22Rv1 (cell line): ENCODE results near the gene SMAD9.

ENCODE experiments used
- H3K27ac ChIP-seq: fragments of 450-650 bp; 2 replicates; pipeline ENCODE4 v1.5.1; 2017
- ZFX ChIP-seq: fragments of 450-650 bp; IDR thresholded peaks from 2 replicates; pipeline ENCODE4 v1.6.1; 2017; ENCODE audit warnings: antibody characterized with exemption, borderline replicate concordance
- TF ChIP-seq, protein P1 (sequence below): fragments of 450-650 bp; IDR thresholded peaks from 2 replicates; pipeline ENCODE4 v1.5.1; 2017; ENCODE audit warnings: mild to moderate bottlenecking

The SMAD9 gene

DNA sequence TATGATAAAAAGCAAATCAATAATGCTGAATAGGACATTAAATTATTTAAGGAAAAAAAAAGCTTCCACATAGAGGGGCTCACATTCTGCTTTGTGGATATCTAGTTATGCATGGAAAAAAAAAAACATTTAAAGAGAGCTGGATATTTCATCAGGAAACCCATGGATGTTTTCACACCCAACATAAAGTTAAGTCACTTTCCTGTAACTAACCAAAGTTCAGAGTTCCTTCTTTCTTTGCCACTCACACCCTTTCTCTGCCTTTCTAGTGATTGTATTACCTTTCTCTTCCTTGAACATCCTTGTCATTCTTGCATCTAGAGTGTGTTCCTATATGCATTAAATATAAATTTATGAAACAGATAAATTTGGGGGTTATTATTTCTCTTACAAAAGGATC is 53.8 kb downstream of the SMAD9 start:
- no peak overlapping the region for H3K27ac ChIP-seq
- TF ChIP-seq, protein P1, sequence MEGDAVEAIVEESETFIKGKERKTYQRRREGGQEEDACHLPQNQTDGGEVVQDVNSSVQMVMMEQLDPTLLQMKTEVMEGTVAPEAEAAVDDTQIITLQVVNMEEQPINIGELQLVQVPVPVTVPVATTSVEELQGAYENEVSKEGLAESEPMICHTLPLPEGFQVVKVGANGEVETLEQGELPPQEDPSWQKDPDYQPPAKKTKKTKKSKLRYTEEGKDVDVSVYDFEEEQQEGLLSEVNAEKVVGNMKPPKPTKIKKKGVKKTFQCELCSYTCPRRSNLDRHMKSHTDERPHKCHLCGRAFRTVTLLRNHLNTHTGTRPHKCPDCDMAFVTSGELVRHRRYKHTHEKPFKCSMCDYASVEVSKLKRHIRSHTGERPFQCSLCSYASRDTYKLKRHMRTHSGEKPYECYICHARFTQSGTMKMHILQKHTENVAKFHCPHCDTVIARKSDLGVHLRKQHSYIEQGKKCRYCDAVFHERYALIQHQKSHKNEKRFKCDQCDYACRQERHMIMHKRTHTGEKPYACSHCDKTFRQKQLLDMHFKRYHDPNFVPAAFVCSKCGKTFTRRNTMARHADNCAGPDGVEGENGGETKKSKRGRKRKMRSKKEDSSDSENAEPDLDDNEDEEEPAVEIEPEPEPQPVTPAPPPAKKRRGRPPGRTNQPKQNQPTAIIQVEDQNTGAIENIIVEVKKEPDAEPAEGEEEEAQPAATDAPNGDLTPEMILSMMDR: no peak
- no peak for TF ChIP-seq ZFX

DNA sequence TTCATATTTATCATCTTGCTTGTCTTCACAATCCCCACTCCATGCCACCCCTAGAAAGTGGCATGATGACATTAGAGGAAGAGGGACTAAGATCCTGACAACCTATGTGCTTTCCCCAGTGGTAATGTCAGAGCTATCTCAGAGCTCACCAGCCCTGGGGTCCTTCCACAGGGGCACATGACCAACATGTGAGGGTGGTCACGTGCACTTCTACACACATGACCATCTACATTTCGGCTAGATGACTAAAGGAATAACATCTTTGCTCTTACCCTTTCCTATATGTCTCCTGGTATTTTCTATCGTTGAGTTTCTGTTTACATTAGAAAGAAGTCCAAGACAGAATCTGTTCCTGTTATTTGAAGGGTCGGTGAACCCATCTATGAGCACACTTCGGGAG is 54.8 kb downstream of the SMAD9 start:
- no peak for TF ChIP-seq ZFX
- H3K27ac ChIP-seq: no peak overlapping the region

DNA sequence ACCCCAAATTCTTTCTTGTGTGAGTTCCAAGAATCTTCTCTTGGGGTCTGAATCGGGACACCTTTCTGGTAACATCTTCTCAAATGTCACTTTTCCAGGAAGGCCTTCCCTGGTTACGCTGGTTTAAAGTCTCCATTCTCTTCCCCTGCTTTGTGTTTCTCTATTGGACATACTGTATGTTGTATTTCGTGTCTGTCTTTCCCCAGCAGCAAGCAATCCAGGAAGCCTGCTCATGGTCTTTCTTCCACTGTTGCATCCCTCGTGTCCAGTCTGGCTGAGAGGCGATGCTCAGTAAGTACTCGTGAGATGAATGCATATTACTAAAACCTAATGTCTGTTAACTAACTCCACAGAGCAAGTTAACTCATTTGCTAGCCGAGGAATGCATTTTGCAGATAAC is 57.3 kb downstream of the SMAD9 start:
- no peak overlapping the region for H3K27ac ChIP-seq
- no peak for TF ChIP-seq ZFX

DNA sequence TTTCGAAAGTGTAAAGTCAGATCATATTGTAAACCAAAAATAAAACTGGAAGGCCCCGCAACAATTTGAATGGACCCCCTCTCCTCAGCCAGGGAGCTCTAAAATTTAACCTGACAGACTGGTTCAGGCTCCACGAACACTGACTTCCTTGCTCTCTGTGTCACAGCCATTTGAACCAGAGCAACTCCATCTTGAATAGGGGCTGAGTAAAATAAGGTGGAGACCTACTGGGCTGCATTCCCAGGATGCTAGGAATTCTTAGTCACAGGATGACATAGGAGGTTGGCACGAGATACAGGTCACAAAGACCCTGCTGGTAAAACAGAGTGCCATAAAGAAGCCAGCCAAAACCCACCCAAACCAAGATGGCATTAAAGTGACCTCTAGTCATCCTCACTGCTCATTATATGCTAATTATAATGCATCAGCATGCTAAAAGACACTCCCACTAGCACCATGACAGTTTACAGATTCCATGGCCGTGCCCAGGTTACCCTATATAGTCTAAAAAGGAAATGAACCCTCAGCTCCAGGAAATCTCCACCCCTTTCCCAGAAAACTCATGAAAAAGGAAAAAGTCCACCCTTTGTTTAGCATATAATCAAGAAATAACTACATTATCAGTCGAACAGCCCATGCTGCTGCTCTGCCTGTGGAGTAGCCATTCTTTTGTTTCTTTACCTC is 57.9 kb downstream of the SMAD9 start:
- H3K27ac ChIP-seq: no peak overlapping the region
- no peak for TF ChIP-seq ZFX
- TF ChIP-seq, protein P1: no peak

DNA sequence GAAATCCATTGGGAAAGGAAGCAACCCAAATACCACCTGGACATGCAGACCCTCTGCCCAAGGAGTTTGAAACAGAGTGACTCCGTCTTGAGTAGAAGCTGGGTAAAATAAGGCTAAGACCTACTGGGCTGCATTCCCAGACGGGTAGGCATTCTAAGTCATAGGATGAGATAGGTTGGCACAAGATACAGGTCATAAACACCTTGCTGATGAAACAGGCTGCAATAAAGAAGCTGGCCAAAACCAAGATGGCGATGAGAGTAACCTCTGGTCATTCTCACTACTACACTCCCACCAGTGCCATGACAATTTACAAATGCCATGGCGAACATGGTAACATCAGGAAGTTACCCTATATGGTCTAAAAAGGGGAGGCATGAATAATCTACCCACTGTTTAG is 60.8 kb downstream of the SMAD9 start:
- TF ChIP-seq, protein P1: no peak
- no peak for TF ChIP-seq ZFX
- H3K27ac ChIP-seq: peak overlapping the region; percentile 37

DNA sequence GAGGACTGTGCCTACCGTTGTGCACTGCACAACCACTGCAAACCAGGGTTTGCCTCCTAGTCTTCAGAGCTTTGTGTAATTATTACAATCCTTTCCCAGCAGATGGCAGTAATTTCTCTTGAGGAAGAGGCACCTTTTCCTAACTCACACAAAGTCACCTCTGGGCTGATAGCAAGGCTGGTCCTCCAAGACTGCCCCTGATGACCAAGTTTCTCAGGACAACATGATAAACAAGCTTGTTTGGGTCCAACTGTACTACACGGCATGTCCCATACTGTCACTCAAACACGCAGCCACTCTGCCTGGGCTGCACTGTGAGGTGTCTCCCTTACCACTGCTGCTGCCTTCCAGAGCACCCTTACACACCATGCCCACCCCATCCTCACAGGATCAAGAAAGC is 61.7 kb downstream of the SMAD9 start:
- peak overlapping the region; percentile 37 for H3K27ac ChIP-seq
- TF ChIP-seq, protein P1: peak; percentile 72
- TF ChIP-seq ZFX: no peak

DNA sequence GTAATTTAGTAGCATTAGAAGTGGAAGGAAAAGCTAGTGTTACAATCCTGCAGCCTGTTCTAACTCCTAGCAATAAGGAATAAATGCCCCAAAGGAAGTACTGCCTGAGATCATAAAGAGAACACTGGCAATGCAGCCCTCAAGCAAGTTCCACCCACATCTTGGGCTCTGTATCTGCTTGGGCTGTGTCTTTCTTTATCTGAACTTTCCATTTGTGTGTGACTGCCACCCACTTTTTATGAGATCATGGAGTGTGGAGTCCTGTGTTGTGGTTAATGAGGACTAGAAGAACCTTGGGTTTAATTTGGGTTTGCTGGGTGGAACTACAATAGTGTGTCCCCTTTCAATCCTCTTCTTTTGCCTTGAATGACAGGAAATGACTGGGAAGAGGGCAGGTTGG is 62.8 kb downstream of the SMAD9 start:
- no peak overlapping the region for H3K27ac ChIP-seq
- no peak for TF ChIP-seq ZFX
- TF ChIP-seq, protein P1: no peak

DNA sequence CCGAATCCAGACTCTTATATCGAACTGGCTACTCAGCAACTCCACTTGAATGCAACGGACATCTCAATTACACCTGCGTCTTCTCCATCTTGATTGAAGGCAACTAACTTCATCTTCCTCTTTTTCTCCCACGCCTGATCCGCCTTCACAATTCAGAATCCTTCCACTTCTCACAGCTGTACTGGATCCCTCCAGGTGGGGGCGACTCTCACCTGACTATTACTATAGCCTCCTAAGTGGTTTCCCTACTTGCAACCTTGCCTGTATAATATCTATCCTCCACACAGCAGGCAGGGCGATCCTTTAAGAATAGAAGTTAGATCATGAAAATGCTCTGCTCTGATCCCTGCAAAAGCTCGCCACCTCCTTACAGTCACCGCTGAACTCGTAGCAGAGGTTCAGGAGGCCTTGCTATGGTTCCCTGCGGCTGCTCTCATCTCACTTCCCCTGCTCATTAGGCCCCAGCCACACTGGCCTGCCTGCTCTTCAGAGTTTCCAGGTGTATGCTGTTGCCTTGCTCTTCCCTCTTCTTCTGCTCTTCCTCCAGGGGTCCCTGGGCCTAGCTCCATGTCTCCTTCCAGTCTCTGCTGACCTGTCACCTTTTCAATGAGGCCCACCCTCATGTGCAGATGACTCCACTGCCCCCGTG is 69.1 kb downstream of the SMAD9 start:
- no peak overlapping the region; the same call in 1 of the 2 replicates for H3K27ac ChIP-seq
- TF ChIP-seq ZFX: no peak
- TF ChIP-seq, protein P1: peak; percentile 52
